Posterior vena cava (tissue), 2 donors: ENCODE data around the gene ZDHHC3. TPM values are rescaled to one million over a fixed set of nuclear protein-coding genes. Genes with fewer than 3 reads are reported as not detected.

Source experiments
- DNase-seq: peaks from one replicate; pipeline ENCODE4 v3.0.0-alpha.2; 2020; ENCODE audit warnings: low spot score
- intact Hi-C, 2 donors: fragments of 100-400 bp; cut with DNase I; formaldehyde crosslinking; loops; one replicate each; pipeline versions ENCODE4 v1.14.1 to v1.14.2; 2022 to 2023
- long read RNA-seq, 2 donors: library from polyadenylated mRNA; unstranded; transcript quantifications; one replicate each; pipeline ENCODE4 v2.0.0, GENCODE V29; 2020 to 2021
- total RNA-seq, 2 donors: library from RNA; stranded (reverse); fragmentation: NEBNext Ultra II Directional; extraction: Animal tissue kit (Norgen Biotek cat#: 25700); gene quantifications; one replicate each; pipeline ENCODE4 v1.2.1, GENCODE V29; 2021
- donor health status: DM: yes; HTN: yes; CAD: no.
- donor health status: DM: yes; HTN: yes; CAD: no.

ZDHHC3 gene
- 10 to 100 TPM; 59.0 to 59.7 TPM for total RNA-seq
- long read RNA-seq, donor 1, transcript ZDHHC3-205 (7 exons, 2,687 nt): major isoform, 10 of 17 reads
- long read RNA-seq, donor 1, partial matches to known transcripts: 2 of 17 reads
- long read RNA-seq, donor 1, other reads (novel, unspliced or antisense): 4 of 17 reads
- long read RNA-seq, donor 2, transcript ZDHHC3-205 (7 exons, 2,687 nt): major isoform, 63 of 93 reads
- long read RNA-seq, donor 2, transcript ZDHHC3-201 (8 exons, 3,101 nt): minor isoform, 15 of 93 reads
- long read RNA-seq, donor 2, partial matches to known transcripts: 4 of 93 reads
- long read RNA-seq, donor 2, other reads (novel, unspliced or antisense): 11 of 93 reads

- peak; percentile 97 for DNase-seq
- intact Hi-C loops: loop anchor here in 1 of 2 donors (10.0 kb wide), 1 partner anchor 59 kb away; no protein-coding TSS in a partner anchor
Observed at GRCh38 chr3:44976002-44976815, at the start of gene ZDHHC3, which contains the start of gene EXOSC7. ZDHHC3 (minus strand) TSS chr3:44976174; CDS start chr3:44959436, 16,738 bp downstream. EXOSC7 (plus strand) TSS chr3:44976244; CDS start chr3:44976278, 34 bp downstream.

GRCh38 chr3:45024542-45025255, 48.7 kb upstream of the ZDHHC3 start:
- no peak for DNase-seq
- intact Hi-C loops: no loop called here

- DNase-seq: no peak
- intact Hi-C loops: no loop called here
Observed at GRCh38 chr3:45023675-45024074, 47.7 kb upstream of the ZDHHC3 start.

- intact Hi-C loops: no loop called here
- DNase-seq: no peak
Observed at GRCh38 chr3:45021524-45022297, 45.7 kb upstream of the ZDHHC3 start.

- no peak for DNase-seq
Observed at GRCh38 chr3:45020534-45020933, 44.6 kb upstream of the ZDHHC3 start.

GRCh38 chr3:45017821-45018220, 41.8 kb upstream of the ZDHHC3 start:
- intact Hi-C loops: no loop called here
- no peak for DNase-seq

More at GRCh38 chr3:45020534-45020933, 44.6 kb upstream of the ZDHHC3 start:
- intact Hi-C loops: no loop called here

GRCh38 chr3:45016916-45017315, 40.9 kb upstream of the ZDHHC3 start:
- no peak for DNase-seq
- intact Hi-C loops: no loop called here

GRCh38 chr3:45012577-45012976, 36.6 kb upstream of the ZDHHC3 start:
- intact Hi-C loops: no loop called here
- no peak for DNase-seq

GRCh38 chr3:45011756-45012508, 36.0 kb upstream of the ZDHHC3 start:
- intact Hi-C loops: no loop called here
- DNase-seq: peak; percentile 90

GRCh38 chr3:45010811-45011333, 34.9 kb upstream of the ZDHHC3 start:
- intact Hi-C loops: no loop called here
- DNase-seq: no peak

GRCh38 chr3:45009868-45010267, 33.9 kb upstream of the ZDHHC3 start:
- no peak for DNase-seq
- intact Hi-C loops: no loop called here

- no peak for DNase-seq
- intact Hi-C loops: no loop called here
Observed at GRCh38 chr3:45008117-45008516, 32.1 kb upstream of the ZDHHC3 start.

GRCh38 chr3:45007091-45007490, 31.1 kb upstream of the ZDHHC3 start:
- intact Hi-C loops: no loop called here

GRCh38 chr3:45003859-45004258, 27.9 kb upstream of the ZDHHC3 start:
- intact Hi-C loops: no loop called here
- DNase-seq: no peak

More at GRCh38 chr3:45007091-45007490, 31.1 kb upstream of the ZDHHC3 start:
- DNase-seq: no peak

- no peak for DNase-seq
- intact Hi-C loops: no loop called here
Observed at GRCh38 chr3:45003406-45003805, 27.4 kb upstream of the ZDHHC3 start.

GRCh38 chr3:45002720-45003119, 26.7 kb upstream of the ZDHHC3 start:
- intact Hi-C loops: no loop called here
- no peak for DNase-seq

GRCh38 chr3:45002139-45002660, 26.2 kb upstream of the ZDHHC3 start:
- no peak for DNase-seq
- intact Hi-C loops: no loop called here

- DNase-seq: no peak
- intact Hi-C loops: no loop called here
Observed at GRCh38 chr3:45001738-45002137, 25.8 kb upstream of the ZDHHC3 start.
